Skeletal muscle satellite cell (primary cell): Measurements from ENCODE around the gene PREB.

Experiments
- H3K27me3 ChIP-seq: 2 replicates; pipeline ENCODE4 v1.7.0; 2013; ENCODE audit warnings: low read length; ENCODE audit not compliant: control insufficient read depth, insufficient read depth
- H3K36me3 ChIP-seq: 2 replicates; pipeline ENCODE4 v1.7.0; 2013; ENCODE audit warnings: mild to moderate bottlenecking, control low read depth, low read length; ENCODE audit not compliant: insufficient read depth
- H3K4me1 ChIP-seq: 2 replicates; pipeline ENCODE4 v1.7.0; 2013; ENCODE audit warnings: low read length; ENCODE audit not compliant: control insufficient read depth, insufficient read depth
- H3K4me2 ChIP-seq: 2 replicates; pipeline ENCODE4 v1.7.0; 2013; ENCODE audit warnings: mild to moderate bottlenecking, low read length
- H3K4me3 ChIP-seq: 2 replicates; pipeline ENCODE4 v1.7.0; 2013; ENCODE audit warnings: low read length
- H3K9ac ChIP-seq: 2 replicates; pipeline ENCODE4 v1.7.0; 2013; ENCODE audit warnings: mild to moderate bottlenecking, low read depth, low read length, moderate library complexity
- H3K9me3 ChIP-seq: replicated peaks from 2 replicates; pipeline ENCODE4 v1.7.0; 2013; ENCODE audit warnings: mild to moderate bottlenecking, control low read depth, low read length

The PREB gene

GRCh38 chr2:27134781-27135477 is 493 bp upstream of the PREB start:
- Histone ChIP-seq H3K4me2 (peak overlapping the region; percentile 71), H3K27me3 (peaks cover 15% of the 10 kb centered on the region), H3K4me1 (peaks cover 9% of the 10 kb centered on the region), H3K9ac (no peak overlapping the region), H3K36me3 (peaks cover 30% of the 10 kb centered on the region), H3K9me3 (no peaks in the 10 kb centered on the region), H3K4me3 (peak overlapping the region; percentile 83)

- H3K36me3 ChIP-seq: peaks cover 37% of the 10 kb centered on the region
These were observed 1.1 kb downstream of the PREB start for GRCh38 chr2:27133195-27133875.

GRCh38 chr2:27131429-27131828 is 3.0 kb downstream of the PREB start:
- H3K27me3 ChIP-seq: no peaks in the 10 kb centered on the region

More at GRCh38 chr2:27133195-27133875, 1.1 kb downstream of the PREB start:
- no peaks in the 10 kb centered on the region for H3K9me3 ChIP-seq
- peaks cover 9% of the 10 kb centered on the region for H3K4me1 ChIP-seq
- H3K4me2 ChIP-seq: peak overlapping the region; percentile 96
- peak overlapping the region; percentile 95 for H3K9ac ChIP-seq
- peaks cover 3% of the 10 kb centered on the region for H3K27me3 ChIP-seq
- peak overlapping the region; percentile 83 for H3K4me3 ChIP-seq

GRCh38 chr2:27130396-27130795 is 4.0 kb downstream of the PREB start:
- H3K4me2 ChIP-seq: no peak overlapping the region
- H3K27me3 ChIP-seq: no peaks in the 10 kb centered on the region
- H3K4me3 ChIP-seq: no peak overlapping the region
- no peaks in the 10 kb centered on the region for H3K9me3 ChIP-seq
- no peak overlapping the region for H3K9ac ChIP-seq
- peaks cover 37% of the 10 kb centered on the region for H3K36me3 ChIP-seq
- H3K4me1 ChIP-seq: peaks cover 9% of the 10 kb centered on the region

More at GRCh38 chr2:27131429-27131828, 3.0 kb downstream of the PREB start:
- H3K9me3 ChIP-seq: no peaks in the 10 kb centered on the region
- H3K4me1 ChIP-seq: peaks cover 9% of the 10 kb centered on the region
- peaks cover 37% of the 10 kb centered on the region for H3K36me3 ChIP-seq
- H3K4me3 ChIP-seq: no peak overlapping the region
- H3K4me2 ChIP-seq: no peak overlapping the region
- no peak overlapping the region for H3K9ac ChIP-seq

GRCh38 chr2:27128668-27129571 is 5.5 kb downstream of the PREB start:
- Histone ChIP-seq H3K9me3 (no peaks in the 10 kb centered on the region), H3K27me3 (no peaks in the 10 kb centered on the region), H3K4me3 (no peak overlapping the region), H3K9ac (no peak overlapping the region), H3K4me1 (peaks cover 9% of the 10 kb centered on the region), H3K4me2 (no peak overlapping the region), H3K36me3 (peaks cover 37% of the 10 kb centered on the region)

GRCh38 chr2:27127883-27128667 is 6.4 kb downstream of the PREB start:
- no peaks in the 10 kb centered on the region for H3K9me3 ChIP-seq
- H3K27me3 ChIP-seq: peaks cover 3% of the 10 kb centered on the region
- H3K9ac ChIP-seq: no peak overlapping the region
- H3K4me1 ChIP-seq: peaks cover 6% of the 10 kb centered on the region
- H3K4me3 ChIP-seq: no peak overlapping the region
- H3K36me3 ChIP-seq: peaks cover 37% of the 10 kb centered on the region
- no peak overlapping the region for H3K4me2 ChIP-seq

GRCh38 chr2:27126252-27126710 is 8.2 kb downstream of the PREB start:
- H3K36me3 ChIP-seq: peaks cover 19% of the 10 kb centered on the region
- H3K9me3 ChIP-seq: no peaks in the 10 kb centered on the region
- H3K9ac ChIP-seq: no peak overlapping the region
- H3K4me2 ChIP-seq: no peak overlapping the region
- peaks cover 17% of the 10 kb centered on the region for H3K27me3 ChIP-seq
- H3K4me3 ChIP-seq: no peak overlapping the region
- peaks cover 3% of the 10 kb centered on the region for H3K4me1 ChIP-seq

- Histone ChIP-seq H3K27me3 (peaks cover 27% of the 10 kb centered on the region), H3K4me2 (no peak overlapping the region), H3K9ac (no peak overlapping the region), H3K4me3 (no peak overlapping the region), H3K9me3 (no peaks in the 10 kb centered on the region), H3K4me1 (peaks cover 3% of the 10 kb centered on the region), H3K36me3 (peaks cover 8% of the 10 kb centered on the region)
These were observed 9.3 kb downstream of the PREB start for GRCh38 chr2:27125104-27125503.

- Histone ChIP-seq H3K27me3 (peaks cover 39% of the 10 kb centered on the region), H3K9ac (peak within 1 kb of the TSS; percentile 50), H3K9me3 (no peaks in the 10 kb centered on the region), H3K4me3 (peak within 1 kb of the TSS; percentile 80), H3K4me2 (peak within 1 kb of the TSS; percentile 87), H3K4me1 (peaks cover 11% of the 10 kb centered on the region), H3K36me3 (no peaks in the 10 kb centered on the region)
These were observed 10.9 kb downstream of the PREB start, which contains the start of gene ABHD1 for GRCh38 chr2:27123302-27124150. Gene ABHD1 (plus strand): TSS chr2:27123815. CDS start chr2:27123949, 134 bp downstream.

- H3K9ac ChIP-seq: no peak overlapping the region
- peak overlapping the region; percentile 87 for H3K4me2 ChIP-seq
- peaks cover 46% of the 10 kb centered on the region for H3K27me3 ChIP-seq
- no peaks in the 10 kb centered on the region for H3K36me3 ChIP-seq
- H3K4me3 ChIP-seq: no peak overlapping the region
- H3K9me3 ChIP-seq: no peaks in the 10 kb centered on the region
- H3K4me1 ChIP-seq: peaks cover 13% of the 10 kb centered on the region
These were observed 11.6 kb downstream of the PREB start for GRCh38 chr2:27122791-27123190.
